Measurements from ENCODE around the gene FAM107B.

Gene FAM107B

GRCh38 chr10:14478201-14478600 is 296.5 kb downstream of the FAM107B start:
- no peak for DNase-seq

GRCh38 chr10:14477408-14477710 is 297.3 kb downstream of the FAM107B start:
- no peak for DNase-seq

- no peak for DNase-seq
Observed at GRCh38 chr10:14476641-14477407, 297.9 kb downstream of the FAM107B start.

- DNase-seq = no peak
Observed at GRCh38 chr10:14476006-14476405, 298.7 kb downstream of the FAM107B start.

GRCh38 chr10:14474656-14475055 is 300.0 kb downstream of the FAM107B start:
- DNase-seq = no peak

- DNase-seq = no peak
Observed at GRCh38 chr10:14470920-14471319, 303.8 kb downstream of the FAM107B start.

GRCh38 chr10:14468726-14469125 is 306.0 kb downstream of the FAM107B start:
- DNase-seq = no peak
